ENCODE results near the gene DOCK7. TPM values are rescaled to one million over a fixed set of nuclear protein-coding genes. Genes with fewer than 3 reads are reported as not detected.

The DOCK7 gene
- total and polyA plus RNA-seq, 2 experiments from 2014 or later: 41.5 to 83.8 TPM

DNA sequence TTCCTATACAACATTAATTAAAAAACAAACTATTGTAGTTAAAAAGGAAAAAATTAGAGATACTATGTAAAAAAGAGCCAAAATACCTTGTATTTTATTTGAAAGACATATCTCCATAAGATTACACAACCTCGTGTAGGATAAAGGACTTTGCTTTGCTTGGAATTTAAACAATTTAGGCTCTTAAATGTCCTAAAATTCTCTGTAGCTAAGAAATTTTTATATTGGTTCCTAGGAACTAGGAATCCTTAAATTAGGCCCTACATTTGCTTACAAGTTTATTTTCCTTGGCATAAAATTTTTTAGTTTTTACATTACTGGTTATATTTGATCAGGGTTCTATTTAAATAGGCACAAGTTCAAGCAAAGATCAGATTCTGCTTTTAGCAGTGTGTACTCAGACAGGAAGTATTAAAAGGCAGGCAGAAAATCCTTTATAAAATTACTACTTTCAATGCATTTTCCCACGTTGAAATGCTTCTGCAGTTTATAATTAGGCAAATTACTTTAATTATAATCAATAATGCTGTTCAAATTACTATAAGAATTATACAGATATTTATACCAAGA, 94.3 kb downstream of the DOCK7 start:
- H3K36me3 ChIP-seq (ENCODE audit: low read depth): no peaks in the 10 kb centered on the region
- WGBS, 2 experiments (ENCODE audit: low coverage in 1 of 2, low lambda C conversion rate in 2 of 2, missing lambda C conversion rate in 2 of 2): 45 to 49% methylated on average over 2 of the region's 2 CpGs

DNA sequence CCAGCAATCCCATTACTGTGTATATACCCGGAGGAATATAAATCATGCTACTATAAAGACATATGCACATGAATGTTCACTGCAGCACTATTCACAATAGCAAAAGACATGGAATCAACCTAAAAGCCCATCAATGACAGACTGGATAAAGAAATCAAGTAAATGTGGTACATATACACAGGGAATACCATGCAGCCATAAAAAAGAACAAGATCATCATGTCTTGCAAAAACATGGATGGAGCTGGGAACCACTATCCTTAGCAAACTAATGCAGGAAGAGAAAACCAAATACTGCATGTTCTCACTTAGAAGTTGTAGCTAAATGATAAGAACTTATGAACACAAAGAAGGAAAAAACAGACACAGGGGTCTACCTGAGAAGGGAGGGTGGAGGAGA, 97.2 kb downstream of the DOCK7 start:
- WGBS, 2 experiments (ENCODE audit: low coverage in 1 of 2, low lambda C conversion rate in 2 of 2, missing lambda C conversion rate in 2 of 2): 53 to 61% methylated on average over 1 of the region's 1 CpG
- H3K9ac ChIP-seq: no peak overlapping the region
- H2AFZ ChIP-seq: no peak overlapping the region
- H3K36me3 ChIP-seq (ENCODE audit: low read depth): peaks cover 3% of the 10 kb centered on the region; the same call in 1 of the 2 replicates
- in situ Hi-C loops (cut with MboI): no loop called here
- 0 out of 2 replicates have a peak, but pooled peaks cover 5% of the 10 kb centered on the region for H3K4me1 ChIP-seq (ENCODE audit: insufficient read depth)
- no peaks in the 10 kb centered on the region for H3K9me3 ChIP-seq (ENCODE audit: low read depth)
- H3K79me2 ChIP-seq (ENCODE audit: insufficient read depth): no peaks in the 10 kb centered on the region; the same call in 1 of the 2 replicates
- TF ChIP-seq EZH2 (IDR thresholded peaks at IDR 0.05; ENCODE audit: insufficient read depth, poor library complexity, severe bottlenecking) (no peak), EZH2phosphoT487 (IDR thresholded peaks at IDR 0.05; ENCODE audit: insufficient read depth, low read depth) (no peak)
- H4K20me1 ChIP-seq (ENCODE audit: insufficient read depth): no peaks in the 10 kb centered on the region
- no peak overlapping the region for H3K4me3 ChIP-seq
- no peaks in the 10 kb centered on the region for H3K27me3 ChIP-seq (replicated peaks; ENCODE audit: insufficient read depth)
- H3K9me2 ChIP-seq (ENCODE audit: insufficient read depth): no peaks in the 10 kb centered on the region
- no peak overlapping the region for H3K27ac ChIP-seq
- H3K4me2 ChIP-seq (ENCODE audit: unreplicated experiment): no peak overlapping the region
- DNase-seq: no peak
- H3F3A ChIP-seq (ENCODE audit: insufficient read depth): no peaks in the 10 kb centered on the region; the same call in 1 of the 2 replicates

More for the DNA sequence above, 94.3 kb downstream of the DOCK7 start:
- Histone ChIP-seq H3K27ac (no peak overlapping the region), H2AFZ (no peak overlapping the region), H3K9me2 (ENCODE audit: insufficient read depth) (no peaks in the 10 kb centered on the region), H3K9me3 (ENCODE audit: low read depth) (no peaks in the 10 kb centered on the region), H3F3A (ENCODE audit: insufficient read depth) (no peaks in the 10 kb centered on the region; the same call in 1 of the 2 replicates), H3K9ac (no peak overlapping the region), H4K20me1 (ENCODE audit: insufficient read depth) (no peaks in the 10 kb centered on the region), H3K4me2 (ENCODE audit: unreplicated experiment) (no peak overlapping the region), H3K79me2 (ENCODE audit: insufficient read depth) (no peaks in the 10 kb centered on the region; the same call in 1 of the 2 replicates), H3K27me3 (replicated peaks; ENCODE audit: insufficient read depth) (no peaks in the 10 kb centered on the region), H3K4me3 (no peak overlapping the region), H3K4me1 (ENCODE audit: insufficient read depth) (peaks cover 9% of the 10 kb centered on the region; the same call in 1 of the 2 replicates)
- no peak for DNase-seq
- in situ Hi-C loops (cut with MboI): no loop called here
- TF ChIP-seq EZH2phosphoT487 (IDR thresholded peaks at IDR 0.05; ENCODE audit: insufficient read depth, low read depth): no peak
- no peak for TF ChIP-seq EZH2 (IDR thresholded peaks at IDR 0.05; ENCODE audit: insufficient read depth, poor library complexity, severe bottlenecking)

- H3K9me2 ChIP-seq (ENCODE audit: insufficient read depth): no peaks in the 10 kb centered on the region
- H4K20me1 ChIP-seq (ENCODE audit: insufficient read depth): no peaks in the 10 kb centered on the region
- H3K27ac ChIP-seq: no peak overlapping the region
- H3K4me1 ChIP-seq (ENCODE audit: insufficient read depth): 0 out of 2 replicates have a peak, but pooled peaks cover 5% of the 10 kb centered on the region
- H3F3A ChIP-seq (ENCODE audit: insufficient read depth): no peaks in the 10 kb centered on the region; the same call in 1 of the 2 replicates
- H3K9me3 ChIP-seq (ENCODE audit: low read depth): no peaks in the 10 kb centered on the region
- in situ Hi-C loops (cut with MboI): no loop called here
- H3K27me3 ChIP-seq (replicated peaks; ENCODE audit: insufficient read depth): no peaks in the 10 kb centered on the region
- peaks cover 7% of the 10 kb centered on the region for H3K36me3 ChIP-seq (ENCODE audit: low read depth)
- H3K79me2 ChIP-seq (ENCODE audit: insufficient read depth): no peaks in the 10 kb centered on the region; the same call in 1 of the 2 replicates
- H3K4me3 ChIP-seq: no peak overlapping the region
- TF ChIP-seq EZH2 (IDR thresholded peaks at IDR 0.05; ENCODE audit: insufficient read depth, poor library complexity, severe bottlenecking) (no peak), EZH2phosphoT487 (IDR thresholded peaks at IDR 0.05; ENCODE audit: insufficient read depth, low read depth) (no peak)
- H3K4me2 ChIP-seq (ENCODE audit: unreplicated experiment): no peak overlapping the region
- H3K9ac ChIP-seq: no peak overlapping the region
- no peak for DNase-seq
- 98 to 99% methylated on average over 4 of the region's 4 CpGs for WGBS, 2 experiments (ENCODE audit: low coverage in 1 of 2, low lambda C conversion rate in 2 of 2, missing lambda C conversion rate in 2 of 2)
- no peak overlapping the region for H2AFZ ChIP-seq
These were observed 97.8 kb downstream of the DOCK7 start for GRCh38 chr1:62590255-62590969.

DNA sequence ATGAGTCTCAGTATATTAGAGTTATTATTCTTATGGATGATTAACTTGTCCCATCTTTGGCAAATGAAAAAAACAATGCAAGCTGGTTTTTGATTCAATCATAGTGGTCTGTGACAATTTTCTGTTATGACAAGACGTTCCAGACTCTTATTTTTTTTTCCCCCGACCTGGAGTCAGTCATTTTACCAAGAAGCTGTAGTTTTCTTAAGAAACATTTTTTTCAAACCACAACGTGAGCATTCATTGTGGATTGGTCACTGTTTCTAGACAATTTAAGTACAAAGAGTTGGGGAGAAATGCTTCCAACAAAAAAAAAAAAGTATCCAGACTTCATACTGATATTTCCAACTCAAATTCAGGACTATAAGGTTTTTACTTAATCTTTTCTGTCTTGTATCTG, 98.9 kb downstream of the DOCK7 start:
- no peak overlapping the region for H3K4me3 ChIP-seq
- H3K27ac ChIP-seq: no peak overlapping the region
- no peak overlapping the region for H2AFZ ChIP-seq
- 89 to 97% methylated on average over 3 of the region's 3 CpGs for WGBS, 2 experiments (ENCODE audit: low coverage in 1 of 2, low lambda C conversion rate in 2 of 2, missing lambda C conversion rate in 2 of 2)
- H3K9ac ChIP-seq: no peak overlapping the region
- no peaks in the 10 kb centered on the region; the same call in 1 of the 2 replicates for H3K79me2 ChIP-seq (ENCODE audit: insufficient read depth)
- peaks cover 7% of the 10 kb centered on the region for H3K36me3 ChIP-seq (ENCODE audit: low read depth)
- H4K20me1 ChIP-seq (ENCODE audit: insufficient read depth): no peaks in the 10 kb centered on the region
- no peak overlapping the region for H3K4me2 ChIP-seq (ENCODE audit: unreplicated experiment)
- DNase-seq: no peak
- H3K9me2 ChIP-seq (ENCODE audit: insufficient read depth): no peaks in the 10 kb centered on the region
- TF ChIP-seq EZH2phosphoT487 (IDR thresholded peaks at IDR 0.05; ENCODE audit: insufficient read depth, low read depth) (no peak), EZH2 (IDR thresholded peaks at IDR 0.05; ENCODE audit: insufficient read depth, poor library complexity, severe bottlenecking) (no peak)
- H3K27me3 ChIP-seq (replicated peaks; ENCODE audit: insufficient read depth): no peaks in the 10 kb centered on the region
- no peaks in the 10 kb centered on the region for H3F3A ChIP-seq (ENCODE audit: insufficient read depth)
- in situ Hi-C loops (cut with MboI): no loop called here
- H3K9me3 ChIP-seq (ENCODE audit: low read depth): no peaks in the 10 kb centered on the region
- H3K4me1 ChIP-seq (ENCODE audit: insufficient read depth): 0 out of 2 replicates have a peak, but pooled peaks cover 5% of the 10 kb centered on the region

All from GM23248 (cell line).